ENCODE measurements around the gene PMS2. TPM values are rescaled to one million over a fixed set of nuclear protein-coding genes. Genes with fewer than 3 reads are reported as not detected.

The PMS2 gene
- total and polyA plus RNA-seq, 2 donors (not counting 1 experiment from before 2014, with no cell fraction given) = 8.1 to 20.3 TPM

GRCh38 chr7:6026820-6027311 is 18.0 kb upstream of the PMS2 start:
- no peak for TF ChIP-seq EZH2 (IDR thresholded peaks at IDR 0.05; ENCODE audit: borderline replicate concordance, insufficient read depth, low read depth, low read length, poor library complexity, severe bottlenecking)
- TF ChIP-seq CTCF (IDR thresholded peaks at IDR 0.05) = no peak
- ChIA-PET POLR2A (interaction anchor here (0.6 kb wide), 2 partner anchors 17 to 306 kb away, joined by 3 to 10 read pairs; no protein-coding TSS in a partner anchor), CTCF (interaction anchor here (0.7 to 2.6 kb wide), 7 partner anchors 12 to 297 kb away, joined by 3 to 10 read pairs (median 3); partner anchors contain the start of genes AIMP2 and PMS2)
- peak; percentile 18 for ATAC-seq (ENCODE audit: low read depth)
- peak overlapping the region; percentile 59 for H2AFZ ChIP-seq (ENCODE audit: insufficient read depth, low read depth, low read length, poor library complexity, severe bottlenecking)
- H3K36me3 ChIP-seq (replicated peaks in 1 of 2; ENCODE audit: control extremely low read depth in 1 of 2, control insufficient read depth in 1 of 2, extremely low read depth in 1 of 2, insufficient read depth in 2 of 2, low read length in 1 of 2) = peaks cover 13 to 74% of the 10 kb centered on the region in 2 experiments
- Mint-ChIP-seq H3K4me3 (peak overlapping the region; percentile 79), H3K9me3 (ENCODE audit: insufficient read depth) (no peaks in the 10 kb centered on the region), H3K27me3 (no peaks in the 10 kb centered on the region), H3K4me1 (peaks cover 22% of the 10 kb centered on the region), H3K27ac (peak overlapping the region; percentile 94)
- H3K27ac ChIP-seq (ENCODE audit: low read length in 2 of 2) = peak overlapping the region; percentile 64 to 79
- no peak for DNase-seq
- peak overlapping the region; percentile 30 to 47 (median 41) for H3K4me3 ChIP-seq (ENCODE audit: control extremely low read depth in 1 of 5, extremely low read depth in 1 of 5, insufficient read depth in 1 of 5, low read depth in 2 of 5, low read length in 4 of 5)
- peaks cover 15 to 22% of the 10 kb centered on the region in 2 donors for H3K4me1 ChIP-seq (ENCODE audit: control insufficient read depth in 2 of 2, insufficient read depth in 2 of 2, low read length in 2 of 2)
- H3K27me3 ChIP-seq (replicated peaks in 1 of 4; ENCODE audit: control extremely low read depth in 1 of 4, control insufficient read depth in 3 of 4, insufficient read depth in 4 of 4, low read length in 3 of 4) = no peaks in the 10 kb centered on the region
- peaks cover 9% of the 10 kb centered on the region for H3K79me2 ChIP-seq (ENCODE audit: control insufficient read depth, insufficient read depth, low read length)
- peak overlapping the region; percentile 26 for H3K9ac ChIP-seq (ENCODE audit: low read length)
- 82% methylated on average over 4 of the region's 12 CpGs for WGBS (ENCODE audit: insufficient coverage)
- no peaks in the 10 kb centered on the region for H4K20me1 ChIP-seq (ENCODE audit: control insufficient read depth, insufficient read depth, low read length, poor library complexity, severe bottlenecking)
- intact Hi-C loops (cut with micrococcal nuclease) = loop anchor here (1.0 kb wide), 1 partner anchor 18 kb away; the partner anchor contains the start of genes AIMP2 and PMS2
- H3K4me2 ChIP-seq (replicated peaks; ENCODE audit: low read depth, low read length, poor library complexity, severe bottlenecking) = peak overlapping the region; percentile 60
- H3K9me3 ChIP-seq (ENCODE audit: control extremely low read depth in 1 of 3, control insufficient read depth in 2 of 3, insufficient read depth in 1 of 3, low read length in 2 of 3) = no peaks in the 10 kb centered on the region

Data from B cell (primary cell).